ENCODE data around the gene C11orf52.
"Not testable (repeated sequence)": the region's sequence is repeated elsewhere in the genome, so short reads cannot be mapped to it uniquely, and the experiment has no call there.

C11orf52 gene

GRCh38 chr11:111922803-111923202 lies 4.1 kb downstream of the C11orf52 start:
- DNase-seq (no peak), ATAC-seq (replicated peaks) (no peak)
- H3K4me1 Mint-ChIP-seq, result peaks cover 9 to 12% of the 10 kb centered on the region in 2 donors
- no peaks in the 10 kb centered on the region for H3K36me3 Mint-ChIP-seq
- H3K27me3 Mint-ChIP-seq, result peaks cover 18 to 27% of the 10 kb centered on the region in 2 donors
- H3K9me3 Mint-ChIP-seq, result peaks cover 0 to 2% of the 10 kb centered on the region in 2 donors
- H3K27ac Mint-ChIP-seq, result no peak overlapping the region
- H3K4me3 Mint-ChIP-seq, result no peak overlapping the region

DNA sequence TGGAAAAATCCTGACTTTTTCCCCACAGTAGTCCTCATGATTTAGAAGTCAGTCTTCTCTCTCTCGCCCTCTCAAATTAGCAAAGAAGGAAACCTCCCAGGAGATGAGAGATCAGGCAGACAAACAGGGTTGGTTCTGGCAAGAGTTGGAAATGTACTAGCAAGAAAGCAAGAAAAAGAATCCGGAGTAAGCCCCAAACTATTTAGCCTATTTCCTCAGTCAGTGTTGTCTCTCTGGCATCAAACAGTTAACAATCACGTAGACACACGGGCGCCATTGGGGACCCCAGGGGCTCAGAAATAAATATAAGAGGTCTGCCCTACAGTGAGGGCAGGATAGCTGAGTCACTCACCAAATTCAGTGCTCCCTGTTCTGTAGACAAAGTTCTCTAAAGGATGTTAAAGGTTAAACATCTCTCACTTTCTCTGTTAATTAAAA lies 4.7 kb downstream of the C11orf52 start:
- ATAC-seq (replicated peaks) (no peak), DNase-seq (no peak)
- no peak overlapping the region for H3K27ac Mint-ChIP-seq
- H3K4me1 Mint-ChIP-seq, result peaks cover 9 to 12% of the 10 kb centered on the region in 2 donors
- H3K4me3 Mint-ChIP-seq, result no peak overlapping the region
- no peaks in the 10 kb centered on the region for H3K36me3 Mint-ChIP-seq
- H3K27me3 Mint-ChIP-seq, result peaks cover 18 to 27% of the 10 kb centered on the region in 2 donors
- peaks cover 0 to 2% of the 10 kb centered on the region in 2 donors for H3K9me3 Mint-ChIP-seq

- peaks cover 0 to 2% of the 10 kb centered on the region in 2 donors for H3K9me3 Mint-ChIP-seq
- no peak overlapping the region for H3K27ac Mint-ChIP-seq
- DNase-seq (no peak), ATAC-seq (replicated peaks) (no peak)
- H3K4me3 Mint-ChIP-seq, result no peak overlapping the region
- H3K27me3 Mint-ChIP-seq, result peaks cover 18 to 25% of the 10 kb centered on the region in 2 donors
- no peaks in the 10 kb centered on the region for H3K36me3 Mint-ChIP-seq
- peaks cover 9 to 12% of the 10 kb centered on the region in 2 donors for H3K4me1 Mint-ChIP-seq
These were observed 5.2 kb downstream of the C11orf52 start for GRCh38 chr11:111923951-111924350.

- Mint-ChIP-seq H3K36me3 (no peaks in the 10 kb centered on the region), H3K9me3 (peaks cover 0 to 2% of the 10 kb centered on the region in 2 donors), H3K4me1 (peaks cover 9 to 12% of the 10 kb centered on the region in 2 donors), H3K4me3 (peak overlapping the region; percentile 41 to 62), H3K27ac (peak overlapping the region; percentile 65), H3K27me3 (peaks cover 7 to 9% of the 10 kb centered on the region in 2 donors)
- ATAC-seq (replicated peaks) (no peak), DNase-seq (no peak)
These were observed 7.2 kb downstream of the C11orf52 start for GRCh38 chr11:111925953-111926352.

- Mint-ChIP-seq H3K4me3 (peak overlapping the region; percentile 88 to 89), H3K36me3 (no peaks in the 10 kb centered on the region), H3K27me3 (peaks cover 7 to 8% of the 10 kb centered on the region in 2 donors), H3K4me1 (peaks cover 9 to 12% of the 10 kb centered on the region in 2 donors), H3K9me3 (peaks cover 0 to 2% of the 10 kb centered on the region in 2 donors), H3K27ac (peak overlapping the region; percentile 94)
- ATAC-seq (replicated peaks) (peak; percentile 92 to 94), DNase-seq (peak; percentile 96)
These were observed 8.0 kb downstream of the C11orf52 start for GRCh38 chr11:111926505-111927391.

DNA sequence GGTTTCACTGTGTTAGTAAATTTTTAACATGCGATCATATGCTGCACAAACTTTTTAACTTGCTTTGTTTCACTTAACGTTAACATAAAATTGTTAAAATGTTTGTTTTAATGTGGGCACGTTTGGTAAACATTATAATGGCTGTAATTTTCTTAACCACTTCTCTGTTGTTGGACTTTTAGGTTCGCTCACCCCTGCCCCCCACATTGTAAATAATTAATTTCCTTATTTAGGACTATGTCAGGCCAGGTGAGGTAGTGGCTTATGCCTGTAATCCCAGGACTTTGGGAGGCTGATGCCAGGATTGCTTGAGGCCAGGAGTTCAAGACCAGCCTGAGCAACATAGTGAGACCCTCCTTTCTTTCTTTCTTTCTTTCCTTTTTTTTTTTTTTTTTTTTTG lies 11.8 kb downstream of the C11orf52 start:
- Mint-ChIP-seq H3K36me3 (no peaks in the 10 kb centered on the region), H3K4me1 (peaks cover 15 to 21% of the 10 kb centered on the region in 2 donors), H3K4me3 (no peak overlapping the region), H3K9me3 (peaks cover 0 to 2% of the 10 kb centered on the region in 2 donors), H3K27ac (no peak overlapping the region), H3K27me3 (peaks cover 4 to 5% of the 10 kb centered on the region in 2 donors)
- ATAC-seq (replicated peaks) (no peak), DNase-seq (no peak)

DNA sequence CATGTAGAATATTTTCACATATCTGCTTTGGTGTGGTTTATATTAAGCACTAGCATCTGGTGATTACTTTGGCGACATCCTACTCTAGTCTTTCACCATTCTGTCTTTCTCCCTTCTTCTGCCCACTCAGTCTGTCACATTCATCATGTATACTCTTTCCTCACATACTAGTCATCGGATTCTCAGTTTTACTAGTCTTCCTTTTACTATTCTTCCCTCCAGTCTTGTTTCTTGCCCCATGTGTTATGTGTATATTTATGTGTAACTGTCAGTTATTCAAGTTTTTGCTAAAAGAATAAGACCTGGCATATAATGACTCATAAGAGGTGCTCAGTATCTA lies 13.9 kb downstream of the C11orf52 start:
- Mint-ChIP-seq H3K4me3 (no peak overlapping the region), H3K9me3 (no peaks in the 10 kb centered on the region), H3K4me1 (peaks cover 16 to 31% of the 10 kb centered on the region in 2 donors), H3K27me3 (peaks cover 4 to 5% of the 10 kb centered on the region in 2 donors), H3K27ac (no peak overlapping the region), H3K36me3 (no peaks in the 10 kb centered on the region)
- ATAC-seq (replicated peaks) (no peak), DNase-seq (no peak)

GRCh38 chr11:111933176-111933575 lies 14.5 kb downstream of the C11orf52 start:
- not testable (repeated sequence) for H3K27me3 Mint-ChIP-seq; H3K27ac Mint-ChIP-seq; DNase-seq; H3K36me3 Mint-ChIP-seq; ATAC-seq (replicated peaks); H3K9me3 Mint-ChIP-seq; H3K4me3 Mint-ChIP-seq
- H3K4me1 Mint-ChIP-seq, result peaks cover 21 to 37% of the 10 kb centered on the region in 2 donors

DNA sequence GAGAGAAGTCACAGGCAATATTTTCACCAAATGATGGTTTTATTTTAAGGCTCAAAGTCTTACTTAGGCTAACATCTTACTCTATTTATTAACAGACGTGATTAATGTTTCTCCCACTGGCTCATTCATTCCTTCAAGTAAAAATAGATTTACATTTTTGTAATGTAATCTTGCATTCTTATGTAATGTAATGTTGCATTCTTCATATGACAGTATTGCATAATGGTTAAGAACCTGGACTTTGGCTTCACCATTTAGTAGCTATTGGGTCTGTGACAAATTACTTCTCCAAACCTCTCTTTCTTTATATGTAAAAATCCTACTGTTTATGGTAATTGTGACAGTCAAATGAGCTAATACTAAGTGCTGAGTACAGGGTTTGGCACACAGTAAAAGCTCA lies 15.2 kb downstream of the C11orf52 start:
- peaks cover 4 to 5% of the 10 kb centered on the region in 2 donors for H3K27me3 Mint-ChIP-seq
- peaks cover 28 to 44% of the 10 kb centered on the region in 2 donors for H3K4me1 Mint-ChIP-seq
- no peaks in the 10 kb centered on the region for H3K36me3 Mint-ChIP-seq
- no peak overlapping the region for H3K27ac Mint-ChIP-seq
- no peaks in the 10 kb centered on the region for H3K9me3 Mint-ChIP-seq
- no peak overlapping the region for H3K4me3 Mint-ChIP-seq
- DNase-seq (no peak), ATAC-seq (replicated peaks) (no peak)

DNA sequence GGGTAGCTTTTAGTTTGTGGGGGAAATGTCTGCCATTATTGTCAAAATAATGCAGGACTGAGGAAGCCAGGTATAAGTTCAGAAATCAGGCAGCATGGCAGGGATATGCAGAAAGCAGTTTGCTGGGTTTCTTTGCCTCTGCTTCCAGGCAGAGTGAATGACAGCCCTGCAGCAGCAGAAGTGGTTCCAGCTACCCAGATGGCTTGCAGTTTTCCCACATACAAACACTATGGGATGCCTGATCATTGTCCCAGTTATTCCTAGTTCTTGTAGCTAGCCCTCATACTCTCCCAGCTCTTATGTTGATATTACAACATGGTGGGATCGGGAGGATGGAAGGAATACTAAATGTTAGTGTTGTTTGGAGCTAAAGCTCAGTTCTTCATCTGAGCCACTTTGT lies 15.6 kb downstream of the C11orf52 start:
- H3K27ac Mint-ChIP-seq, result no peak overlapping the region
- peaks cover 32 to 48% of the 10 kb centered on the region in 2 donors for H3K4me1 Mint-ChIP-seq
- DNase-seq (no peak), ATAC-seq (replicated peaks) (no peak)
- peaks cover 4 to 5% of the 10 kb centered on the region in 2 donors for H3K27me3 Mint-ChIP-seq
- no peaks in the 10 kb centered on the region for H3K9me3 Mint-ChIP-seq
- no peak overlapping the region for H3K4me3 Mint-ChIP-seq
- H3K36me3 Mint-ChIP-seq, result no peaks in the 10 kb centered on the region

DNA sequence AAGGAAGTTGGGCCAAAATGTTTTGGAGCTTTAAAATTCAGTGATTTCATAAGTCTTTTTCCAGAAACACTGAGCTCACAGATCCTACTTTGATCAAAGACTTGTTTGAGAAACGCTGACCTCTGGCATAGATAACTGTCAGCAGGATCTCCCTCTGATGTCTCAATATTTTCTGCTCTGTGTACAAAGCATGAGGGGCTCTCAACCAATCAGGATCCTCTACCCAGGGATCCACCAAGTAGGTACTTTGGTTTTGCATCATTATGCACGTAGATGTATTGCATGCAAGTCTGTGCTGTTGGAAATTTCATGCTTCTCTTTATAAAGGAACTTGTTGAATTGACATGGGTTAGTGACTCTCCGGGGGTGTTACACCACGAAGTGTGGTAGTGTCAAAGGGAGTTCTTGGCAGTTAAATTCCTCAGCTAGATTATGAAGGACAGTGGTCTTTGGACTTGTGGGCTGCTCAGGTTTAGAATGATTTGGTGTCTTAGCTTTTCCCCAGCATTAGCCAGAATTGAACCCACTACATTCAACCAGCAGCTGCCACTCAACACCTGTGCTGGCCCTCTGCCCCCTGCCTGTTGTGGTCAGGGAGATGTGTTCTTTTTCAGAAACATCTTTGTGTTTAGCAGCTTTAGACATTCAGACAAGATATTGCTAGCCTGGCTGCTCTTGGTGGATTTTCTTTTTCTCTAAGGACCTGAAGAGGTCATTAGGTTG lies 16.8 kb downstream of the C11orf52 start:
- no peaks in the 10 kb centered on the region for H3K36me3 Mint-ChIP-seq
- H3K4me1 Mint-ChIP-seq, result peaks cover 33 to 51% of the 10 kb centered on the region in 2 donors
- peak; percentile 22 to 29 for ATAC-seq (replicated peaks)
- peaks cover 4 to 5% of the 10 kb centered on the region in 2 donors for H3K27me3 Mint-ChIP-seq
- no peak for DNase-seq
- peak overlapping the region; percentile 59 for H3K27ac Mint-ChIP-seq
- no peaks in the 10 kb centered on the region for H3K9me3 Mint-ChIP-seq
- peak overlapping the region; percentile 8 to 41 for H3K4me3 Mint-ChIP-seq

DNA sequence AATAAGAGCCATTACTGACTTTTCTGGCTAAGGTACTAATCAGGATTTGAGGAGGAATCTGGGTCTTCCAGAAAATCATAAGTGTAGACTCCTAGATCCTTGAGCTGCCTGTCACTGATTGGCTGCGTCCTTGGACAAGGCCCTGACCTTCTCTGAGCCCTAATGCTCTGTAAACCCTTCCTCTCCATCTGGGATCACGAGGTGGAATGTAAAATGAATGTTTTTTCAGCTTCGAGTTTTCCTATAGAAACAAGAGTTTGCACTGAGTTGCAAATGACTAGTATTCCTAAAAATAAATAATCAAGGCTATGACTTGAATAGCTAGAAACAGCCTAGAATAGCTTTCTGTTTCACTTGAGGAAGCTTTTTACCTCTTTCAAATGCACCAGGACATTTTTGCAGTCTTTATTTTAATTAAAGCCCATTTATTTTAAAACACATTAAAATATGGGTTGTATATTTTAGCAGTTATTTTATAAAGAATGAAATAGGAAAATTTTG lies 17.4 kb downstream of the C11orf52 start:
- H3K27me3 Mint-ChIP-seq, result peaks cover 4 to 11% of the 10 kb centered on the region in 2 donors
- H3K4me1 Mint-ChIP-seq, result peaks cover 33 to 51% of the 10 kb centered on the region in 2 donors
- H3K36me3 Mint-ChIP-seq, result no peaks in the 10 kb centered on the region
- H3K4me3 Mint-ChIP-seq, result no peak overlapping the region
- ATAC-seq (replicated peaks) (no peak), DNase-seq (no peak)
- no peak overlapping the region for H3K27ac Mint-ChIP-seq
- H3K9me3 Mint-ChIP-seq, result no peaks in the 10 kb centered on the region

DNA sequence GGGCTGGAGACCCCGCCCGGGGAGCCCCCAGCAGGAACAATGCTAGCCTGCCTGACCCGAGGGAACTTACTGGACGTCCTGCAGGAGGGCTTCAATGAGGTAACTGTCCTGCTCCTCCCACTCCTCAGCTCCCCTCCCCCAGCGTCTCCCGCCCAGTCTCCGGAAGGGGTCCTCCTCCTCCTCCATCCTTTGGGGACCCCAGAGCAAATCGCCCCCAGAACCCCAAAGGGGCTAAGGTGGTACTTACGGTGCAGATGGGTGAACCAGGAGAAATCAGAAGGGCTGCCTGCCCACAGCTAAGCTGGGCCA lies 18.7 kb downstream of the C11orf52 start:
- Mint-ChIP-seq H3K9me3 (no peaks in the 10 kb centered on the region), H3K4me3 (peak overlapping the region; percentile 86 to 87), H3K27ac (peak overlapping the region; percentile 56), H3K27me3 (peaks cover 4 to 11% of the 10 kb centered on the region in 2 donors), H3K36me3 (no peaks in the 10 kb centered on the region), H3K4me1 (peaks cover 33 to 50% of the 10 kb centered on the region in 2 donors)
- DNase-seq (no peak), ATAC-seq (replicated peaks) (no peak)

GRCh38 chr11:111937844-111938243 lies 19.1 kb downstream of the C11orf52 start:
- peak overlapping the region; percentile 86 to 87 for H3K4me3 Mint-ChIP-seq
- peak overlapping the region; percentile 56 for H3K27ac Mint-ChIP-seq
- DNase-seq, result no peak
- H3K36me3 Mint-ChIP-seq, result no peaks in the 10 kb centered on the region
- no peak for ATAC-seq (replicated peaks)
- peaks cover 30 to 46% of the 10 kb centered on the region in 2 donors for H3K4me1 Mint-ChIP-seq
- no peaks in the 10 kb centered on the region for H3K9me3 Mint-ChIP-seq
- H3K27me3 Mint-ChIP-seq, result peaks cover under 1 to 7% of the 10 kb centered on the region in 2 donors

Measured in stimulated activated naive B cell treated with anti-CD40 and anti-IgM and Interleukin-4, amounts not matched to agents 10 μg/mL and 1 μg/mL and 100 μg/mL, for 72 hours (primary cell).